ENCODE measurements around the gene SLC6A15. TPM values are rescaled to one million over a fixed set of nuclear protein-coding genes. Genes with fewer than 3 reads are reported as not detected.

Gene SLC6A15
- total RNA-seq = not detected

DNA sequence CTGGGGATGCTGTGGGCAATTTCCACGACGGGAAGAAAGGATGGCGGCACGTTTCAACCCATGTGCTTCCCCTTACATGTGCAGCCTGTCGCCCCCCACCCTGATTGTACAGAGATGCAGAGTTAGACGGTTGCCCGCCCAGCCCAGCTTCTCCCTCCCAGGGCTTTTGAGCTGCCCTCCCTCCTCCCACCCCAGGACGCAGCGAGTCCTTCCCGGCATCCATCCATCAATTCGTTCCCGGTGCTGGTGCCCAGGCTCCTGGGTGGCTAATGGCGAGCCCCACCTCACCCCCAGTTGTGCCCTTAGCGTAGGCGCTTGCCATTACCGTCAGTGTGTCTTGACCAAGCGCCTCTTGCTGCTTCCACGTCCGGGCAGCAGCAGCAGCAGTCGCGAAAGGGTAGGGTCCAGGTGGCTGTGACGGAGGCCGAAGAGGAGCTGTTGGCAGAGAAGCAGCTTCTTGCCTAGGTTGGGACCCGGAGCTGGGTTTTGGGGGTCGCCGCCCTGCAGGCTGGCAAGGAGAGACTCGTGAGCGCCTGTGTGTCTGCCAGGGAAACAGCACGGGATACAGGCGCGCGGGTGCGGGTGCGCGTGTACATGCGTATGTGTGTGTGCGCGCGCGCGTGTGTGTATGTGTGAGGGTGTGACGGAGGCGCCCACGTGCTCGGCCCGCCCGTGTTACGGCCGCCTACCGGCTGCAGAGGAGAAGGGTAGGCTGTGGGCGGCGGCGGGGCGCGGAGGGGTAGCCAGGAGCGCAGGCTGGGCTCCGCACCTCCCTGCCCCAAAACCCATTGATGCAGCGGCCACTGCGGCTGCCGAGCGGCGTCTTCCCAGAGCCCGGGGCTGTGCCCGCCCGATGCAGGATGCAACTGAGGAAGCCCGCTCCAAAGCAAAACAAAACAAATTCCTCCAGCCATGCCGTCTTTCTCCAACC, at the start of gene SLC6A15:
Gene SLC6A15, minus strand, starts transcription at position 602 of the 931 bp plus-strand sequence. CDS start 20,679 bp downstream, outside the sequence.

Other genes with a start within 250 kb of the SLC6A15 start
- gene TSPAN19, start 123.5 kb upstream of the SLC6A15 start, total RNA-seq = not detected
- gene LRRIQ1, start 123.6 kb upstream of the SLC6A15 start, total RNA-seq = not detected